Left lung (tissue), 10 donors: ENCODE measurements around the gene GRB10. TPM values are rescaled to one million over a fixed set of nuclear protein-coding genes. Genes with fewer than 3 reads are reported as not detected.
"Not testable (repeated sequence)": the region's sequence is repeated elsewhere in the genome, so short reads cannot be mapped to it uniquely, and the experiment has no call there.

Experiments
- ATAC-seq: fragments of 200-7000 bp; cut with Tn5 transposase; one replicate; pipeline ENCODE4 v1.9.1; 2020; ENCODE audit warnings: moderate library complexity
- DNase-seq, 4 donors: peaks; one replicate each; pipeline ENCODE4 v3.0.0-alpha.2; 2013 to 2020
- H3K27ac ChIP-seq, 2 donors: fragments of 200-600 bp; sonication (generic) in 1 of 2; one replicate each; pipeline versions ENCODE4 v1.5.0 to v1.8.0; 2020 to 2021
- H3K27me3 ChIP-seq, 2 donors: fragments of 200-600 bp; sonication (generic) in 1 of 2; one replicate each; pipeline versions ENCODE4 v1.5.0 to v1.8.0; 2020 to 2021
- H3K36me3 ChIP-seq, 2 donors: fragments of 200-600 bp; sonication (generic) in 1 of 2; one replicate each; pipeline versions ENCODE4 v1.5.0 to v1.8.0; 2020 to 2021
- H3K4me1 ChIP-seq, 2 donors: fragments of 200-600 bp; one replicate each; pipeline ENCODE4 v1.8.0; 2021
- H3K4me3 ChIP-seq, 2 donors: fragments of 200-600 bp; sonication (generic) in 1 of 2; one replicate each; pipeline versions ENCODE4 v1.5.0 to v1.8.0; 2020 to 2021; ENCODE audit warnings: mild to moderate bottlenecking in 1 of 2
- H3K9me3 ChIP-seq, 2 donors: fragments of 200-600 bp; sonication (generic) in 1 of 2; one replicate each; pipeline versions ENCODE4 v1.5.0 to v1.8.0; 2020 to 2021
- CTCF ChIP-seq, 2 donors: fragments of 200-600 bp; sonication (generic) in 1 of 2; IDR thresholded peaks; one replicate each; pipeline versions ENCODE4 v1.5.0 to v1.8.0; 2021; ENCODE audit warnings: antibody characterized with exemption in 2 of 2
- intact Hi-C, 2 donors: fragments of 100-400 bp; cut with DNase I; formaldehyde crosslinking; loops; one replicate each; pipeline versions ENCODE4 v1.11.2 to v1.14.2; 2022
- polyA plus RNA-seq, 6 donors: library from polyadenylated mRNA; unstranded; fragments of 120-200 nt; gene quantifications; one replicate each; pipeline ENCODE4 v1.2.1, GENCODE V29; 2013; ENCODE audit not compliant: insufficient read length in 6 of 6
- total RNA-seq, 2 donors: library from RNA; stranded (reverse); fragmentation: NEBNext Ultra II Directional; extraction: Animal tissue kit (Norgen Biotek cat#: 25700); gene quantifications; one replicate each; pipeline ENCODE4 v1.2.1, GENCODE V29; 2021
- donor health status: DM: no; HTN: yes; CAD: no.
- donor health status: DM: no; HTN: no; CAD: no.

The GRB10 gene
- total and polyA plus RNA-seq, 8 donors = 38.8 to 58.3 (median 45.0) TPM

GRCh38 chr7:50580057-50580456, 202.6 kb downstream of the GRB10 start:
- no peaks in the 10 kb centered on the region for H3K4me1 ChIP-seq
- no peaks in the 10 kb centered on the region for H3K27me3 ChIP-seq
- peaks cover 0 to 17% of the 10 kb centered on the region in 2 donors for H3K9me3 ChIP-seq
- no peak overlapping the region for H3K4me3 ChIP-seq
- DNase-seq (no peak), ATAC-seq (no peak)
- no peak for TF ChIP-seq CTCF (IDR thresholded peaks at IDR 0.05)
- intact Hi-C loops = no loop called here
- no peaks in the 10 kb centered on the region for H3K36me3 ChIP-seq
- no peak overlapping the region for H3K27ac ChIP-seq

DNA sequence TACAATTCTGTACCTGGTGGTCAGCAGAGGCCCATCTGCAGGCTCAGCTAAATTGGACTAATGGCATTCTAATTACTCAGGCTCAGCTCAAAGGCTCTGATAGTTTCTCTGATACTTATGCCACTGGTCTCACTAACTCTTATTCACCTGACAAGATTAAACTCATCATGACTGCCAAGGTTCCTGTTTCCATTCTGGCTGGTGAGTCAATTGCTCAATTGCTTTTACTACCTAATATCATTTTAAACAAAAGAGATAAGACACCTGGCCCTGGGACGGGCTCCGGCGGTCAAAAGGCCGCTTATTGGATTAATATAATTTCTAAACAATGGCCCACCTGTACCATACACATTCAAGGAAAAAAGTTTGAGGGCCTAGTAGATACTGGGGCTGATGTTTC, 204.6 kb downstream of the GRB10 start:
- DNase-seq, H3K4me3 ChIP-seq, ATAC-seq, H3K36me3 ChIP-seq, H3K4me1 ChIP-seq, H3K27ac ChIP-seq, H3K27me3 ChIP-seq, H3K9me3 ChIP-seq, intact Hi-C loops: not testable (repeated sequence)

DNA sequence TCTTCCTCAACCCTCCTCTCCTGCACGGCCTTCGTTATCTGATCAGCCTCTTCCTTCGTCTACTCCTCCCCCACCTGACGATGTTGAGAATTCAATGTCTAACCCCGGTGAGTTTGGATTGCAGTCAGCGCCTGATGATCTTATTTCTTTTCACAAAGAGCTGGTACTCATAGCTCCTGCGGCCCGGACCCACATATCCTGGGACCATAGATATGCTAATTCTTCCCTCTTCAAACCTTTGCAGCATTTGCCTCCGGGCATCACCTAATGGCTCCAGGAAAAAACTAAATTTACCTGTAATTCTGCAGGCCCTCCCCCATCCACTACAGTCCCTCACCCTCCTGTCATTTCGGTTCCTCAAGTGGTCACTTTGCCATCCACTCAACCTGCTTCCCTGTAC, 205.1 kb downstream of the GRB10 start:
- H3K9me3 ChIP-seq = no peaks in the 10 kb centered on the region
- H3K4me3 ChIP-seq = no peak overlapping the region
- no peak overlapping the region for H3K27ac ChIP-seq
- no peak for DNase-seq
- no peak for TF ChIP-seq CTCF (IDR thresholded peaks at IDR 0.05)
- H3K36me3 ChIP-seq = no peaks in the 10 kb centered on the region
- no peaks in the 10 kb centered on the region for H3K4me1 ChIP-seq
- no peaks in the 10 kb centered on the region for H3K27me3 ChIP-seq
- ATAC-seq = no peak
- intact Hi-C loops = no loop called here

DNA sequence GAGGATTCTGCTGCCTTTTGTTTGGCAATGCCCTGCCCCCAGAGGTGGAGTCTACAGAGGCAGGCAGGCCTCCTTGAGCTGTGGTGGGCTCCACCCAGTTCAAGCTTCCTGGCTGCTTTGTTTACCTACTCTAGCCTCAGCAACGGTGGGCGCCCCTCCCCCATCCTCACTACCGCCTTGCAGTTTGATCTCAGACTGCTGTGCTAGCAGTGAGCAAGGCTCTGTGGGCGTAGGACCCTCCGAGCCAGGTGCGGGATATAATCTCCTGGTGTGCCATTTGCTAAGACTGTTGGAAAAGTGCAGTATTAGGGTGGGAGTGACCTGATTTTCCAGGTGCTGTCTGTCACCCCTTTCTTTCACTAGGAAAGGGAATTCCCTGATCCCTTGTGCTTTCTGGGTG, 206.3 kb downstream of the GRB10 start:
- ATAC-seq, H3K27ac ChIP-seq, H3K9me3 ChIP-seq, H3K36me3 ChIP-seq, H3K4me1 ChIP-seq, H3K4me3 ChIP-seq, DNase-seq, intact Hi-C loops, H3K27me3 ChIP-seq: not testable (repeated sequence)

DNA sequence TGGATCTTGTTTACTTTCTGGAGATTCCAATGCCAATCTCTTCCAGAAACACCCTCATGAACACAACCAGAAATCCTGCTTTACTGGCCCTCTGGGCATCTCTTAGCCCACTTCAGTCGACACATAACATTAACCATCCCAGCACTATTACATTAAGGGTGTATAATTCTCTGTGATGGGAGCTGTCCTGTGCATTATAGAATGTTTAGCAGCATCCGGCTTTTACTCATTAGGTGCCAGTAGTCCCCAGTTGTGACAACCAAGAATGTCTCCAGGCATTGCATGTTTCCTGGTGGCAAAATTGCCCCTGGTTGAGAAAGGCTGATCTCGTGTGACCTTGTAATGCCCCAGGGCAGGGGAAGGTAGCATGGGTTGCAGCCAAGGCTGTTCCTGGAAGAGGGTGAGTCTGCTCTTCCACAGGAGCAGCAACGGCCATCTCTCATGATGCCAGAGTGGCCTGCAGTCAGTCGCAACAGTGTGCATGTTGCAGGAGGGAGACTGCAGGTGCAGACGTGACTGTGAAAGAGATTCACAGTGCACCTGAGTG, 214.9 kb downstream of the GRB10 start:
- DNase-seq (no peak), ATAC-seq (no peak)
- no peaks in the 10 kb centered on the region for H3K36me3 ChIP-seq
- no peaks in the 10 kb centered on the region for H3K4me1 ChIP-seq
- H3K27ac ChIP-seq = no peak overlapping the region
- H3K9me3 ChIP-seq = peaks cover 0 to 3% of the 10 kb centered on the region in 2 donors
- TF ChIP-seq CTCF (IDR thresholded peaks at IDR 0.05) = no peak
- H3K4me3 ChIP-seq = no peak overlapping the region
- no peaks in the 10 kb centered on the region for H3K27me3 ChIP-seq
- intact Hi-C loops = no loop called here

- Histone ChIP-seq H3K27me3 (no peaks in the 10 kb centered on the region), H3K27ac (no peak overlapping the region), H3K4me3 (no peak overlapping the region), H3K9me3 (peaks cover 0 to 3% of the 10 kb centered on the region in 2 donors), H3K36me3 (no peaks in the 10 kb centered on the region), H3K4me1 (no peaks in the 10 kb centered on the region)
- intact Hi-C loops = no loop called here
- TF ChIP-seq CTCF (IDR thresholded peaks at IDR 0.05) = no peak
- ATAC-seq (no peak), DNase-seq (no peak)
Measured at GRCh38 chr7:50565977-50566376, 216.7 kb downstream of the GRB10 start.
